GM18526 (cell line): ENCODE results near the gene ANXA11.
A peak's percentile ranks its signal among the peaks of the same experiment; 100 is the strongest.

ENCODE experiments used
- POLR2A ChIP-seq: IDR thresholded peaks from 3 replicates; pipeline ENCODE4 v1.6.1; 2011; ENCODE audit not compliant: insufficient read length; ENCODE audit errors: extremely low read depth

Gene ANXA11

DNA sequence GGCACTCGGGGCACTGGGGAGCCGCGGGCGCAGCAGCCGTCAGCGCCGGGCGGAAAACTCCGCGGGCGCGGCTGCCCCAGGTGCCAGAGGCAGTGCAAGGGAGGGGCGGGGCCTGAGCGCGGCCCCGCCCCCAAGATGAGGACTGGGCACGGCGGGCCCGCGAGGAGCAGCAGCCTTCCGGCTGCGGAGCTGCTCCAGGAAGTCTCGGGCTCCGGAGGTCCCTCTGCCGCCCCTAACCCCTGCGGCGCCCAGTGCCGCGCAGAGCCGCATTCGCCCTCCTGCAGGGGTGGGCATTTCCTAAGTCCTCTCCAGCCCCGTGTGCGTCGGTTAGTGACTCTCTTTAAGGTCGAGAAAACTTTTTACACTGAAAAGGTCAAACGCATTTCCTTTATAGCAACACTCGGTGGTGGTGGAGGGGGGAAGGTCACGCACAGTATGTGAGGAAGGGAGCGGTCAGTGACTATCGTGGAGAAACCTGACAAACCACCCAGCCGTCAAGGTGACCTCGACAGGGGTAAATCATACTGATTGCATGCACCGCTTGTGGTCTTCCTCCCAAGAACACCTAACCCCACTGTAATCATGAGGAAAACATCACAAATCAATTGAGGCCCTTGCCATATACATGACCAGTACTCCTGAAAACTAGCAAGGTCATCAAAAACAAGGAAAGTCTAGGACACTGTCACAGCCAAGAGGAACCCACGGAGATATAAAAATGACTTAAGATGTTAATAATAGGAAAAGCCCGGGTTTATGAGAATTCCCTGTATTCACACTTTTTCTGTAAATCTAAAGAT is at the start of gene ANXA11:
Gene ANXA11, minus strand, starts transcription at position 61 of the 800 bp plus-strand sequence. CDS start 32,676 bp downstream, outside the sequence.
- peak; percentile 94 for TF ChIP-seq POLR2A

DNA sequence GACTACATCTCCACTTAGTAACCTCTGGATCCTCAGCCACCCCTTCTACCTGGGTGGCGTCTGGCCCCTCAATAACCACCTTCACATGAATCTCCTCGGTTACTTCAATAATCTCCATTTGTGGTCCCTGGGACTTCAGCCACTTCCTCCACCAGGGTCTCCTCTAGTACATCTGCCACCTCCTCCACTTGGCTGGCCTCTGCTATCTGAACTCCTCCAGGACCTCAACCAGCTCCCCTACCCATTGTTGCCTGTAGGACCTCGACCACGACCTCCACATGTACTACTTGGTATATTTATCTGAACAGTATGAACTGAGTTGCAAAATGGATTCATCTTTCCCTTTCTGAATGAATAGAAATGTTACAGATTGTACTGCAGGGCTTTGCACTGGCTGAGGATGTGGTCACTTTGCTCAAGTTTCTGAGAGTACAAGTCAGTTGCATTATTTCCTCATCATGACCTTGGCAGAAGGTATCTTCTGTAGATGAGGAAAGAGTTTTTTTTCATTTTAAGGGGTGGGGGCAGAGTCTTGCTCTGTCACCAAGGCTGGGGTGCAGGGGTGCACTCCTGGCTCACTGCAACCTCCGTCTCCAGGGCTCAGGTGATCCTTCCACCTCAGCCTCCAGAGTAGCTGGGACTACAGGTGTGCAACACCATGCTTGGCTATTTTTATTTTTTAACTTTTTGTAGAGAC is 48.1 kb upstream of the ANXA11 start:
- TF ChIP-seq POLR2A, result no peak

- no peak for TF ChIP-seq POLR2A
These were observed 47.1 kb upstream of the ANXA11 start for GRCh38 chr10:80252296-80252887.

DNA sequence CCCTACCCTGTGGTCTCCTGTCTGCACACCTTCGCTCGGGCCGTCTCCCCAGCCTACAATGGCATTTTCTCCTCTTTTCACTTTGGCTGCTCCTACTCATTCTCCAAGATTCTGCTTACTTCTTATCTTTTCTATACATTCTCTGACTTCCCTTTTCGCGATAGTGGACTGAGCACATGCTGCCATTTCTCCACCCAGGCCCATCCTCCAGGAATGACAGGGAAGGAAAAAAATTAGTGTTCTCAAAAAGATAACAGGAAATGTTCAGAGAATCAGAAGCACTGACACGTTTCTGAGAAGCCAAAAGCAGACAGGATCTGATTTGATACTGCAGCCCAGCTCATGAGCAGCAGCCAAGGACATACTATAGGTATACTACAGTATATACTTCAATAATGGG is 6.4 kb upstream of the ANXA11 start:
- no peak for TF ChIP-seq POLR2A

GRCh38 chr10:80210259-80210658 is 4.9 kb upstream of the ANXA11 start:
- no peak for TF ChIP-seq POLR2A

GRCh38 chr10:80207768-80208370 is 2.5 kb upstream of the ANXA11 start:
- TF ChIP-seq POLR2A, result no peak

GRCh38 chr10:80206277-80206655 is 929 bp upstream of the ANXA11 start:
- no peak for TF ChIP-seq POLR2A

DNA sequence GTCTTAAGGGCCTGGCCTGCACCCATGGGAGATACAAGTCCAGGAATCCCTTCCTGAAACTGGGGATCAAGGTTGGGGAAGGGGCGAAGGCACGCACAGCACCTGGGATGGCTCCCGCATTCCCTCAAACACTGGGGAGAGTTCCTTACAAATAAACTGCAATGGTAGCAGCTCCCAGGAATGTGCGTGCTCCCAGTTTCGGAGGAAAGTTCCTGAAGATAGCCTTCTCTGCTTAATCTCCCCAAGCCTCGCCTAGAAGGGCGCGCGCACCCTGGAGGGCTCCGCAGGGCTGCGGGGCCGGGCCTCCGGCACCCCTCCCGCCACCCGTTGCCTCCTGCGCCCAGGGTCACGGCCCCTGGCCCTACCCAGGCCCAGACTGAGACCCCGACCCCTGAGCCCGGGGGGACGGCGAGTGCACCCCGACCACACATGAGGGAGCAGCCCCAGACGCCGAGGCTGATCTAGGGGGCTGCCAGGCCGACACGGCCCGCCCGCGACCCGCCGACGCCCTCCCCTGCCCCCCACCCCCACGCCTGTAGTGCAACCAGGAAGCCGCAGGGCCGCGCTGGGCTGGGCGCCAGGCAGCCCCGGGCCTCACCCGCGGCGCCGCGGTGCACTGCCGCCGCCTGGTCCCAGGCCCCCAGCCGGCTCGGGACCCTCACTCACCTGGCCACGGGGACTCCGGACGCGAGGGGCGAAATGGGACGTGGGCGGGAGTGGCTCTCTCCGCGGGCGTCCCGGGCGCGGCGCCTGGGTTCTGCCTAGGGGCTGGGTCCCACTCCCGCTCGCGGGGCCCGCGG is 460 bp downstream of the ANXA11 start:
- TF ChIP-seq POLR2A, result no peak

- TF ChIP-seq POLR2A, result no peak
These were observed 1.3 kb downstream of the ANXA11 start for GRCh38 chr10:80203835-80204676.

DNA sequence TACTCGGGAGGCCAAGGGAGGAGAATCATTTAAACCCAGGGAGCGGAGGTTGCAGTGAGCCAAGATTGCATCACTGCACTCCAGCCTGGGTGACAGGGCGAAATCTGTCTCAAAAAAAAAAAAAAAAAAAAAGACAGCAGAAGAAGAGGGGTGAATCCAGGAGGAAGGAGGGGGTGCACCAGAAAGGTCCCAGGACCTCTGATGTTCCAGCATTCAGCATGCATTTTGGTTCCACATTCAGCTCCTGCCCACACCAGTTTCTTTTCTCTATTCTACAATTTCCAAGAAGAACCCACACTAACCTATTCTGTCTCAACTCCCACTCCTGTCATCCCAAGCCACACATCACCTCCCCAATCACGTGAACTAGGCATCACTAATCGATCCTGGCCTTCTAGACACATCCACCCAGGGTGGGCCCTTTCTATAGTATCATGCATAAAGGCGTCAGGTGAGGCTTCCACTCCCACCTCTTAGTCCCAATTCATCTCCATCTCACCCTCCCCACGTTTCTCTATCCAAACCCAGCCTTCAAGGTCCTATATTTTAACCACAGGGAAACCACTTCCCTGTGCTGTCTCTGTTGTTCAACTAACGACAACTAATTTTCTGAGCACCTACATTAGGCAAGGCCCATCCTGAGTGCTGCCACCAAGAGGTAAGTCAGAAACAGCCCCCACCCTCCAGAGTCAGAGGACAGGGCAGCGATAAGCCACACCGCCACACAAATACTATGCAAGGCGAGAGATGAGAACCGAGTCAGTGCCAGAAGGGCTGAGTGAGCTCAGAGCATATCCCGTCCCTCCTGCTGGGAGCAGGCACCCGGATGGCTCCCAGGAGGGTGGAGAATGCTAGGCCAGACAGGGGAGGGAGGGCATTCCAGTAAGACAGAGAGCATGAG is 2.2 kb downstream of the ANXA11 start:
- peak; percentile 40 for TF ChIP-seq POLR2A

DNA sequence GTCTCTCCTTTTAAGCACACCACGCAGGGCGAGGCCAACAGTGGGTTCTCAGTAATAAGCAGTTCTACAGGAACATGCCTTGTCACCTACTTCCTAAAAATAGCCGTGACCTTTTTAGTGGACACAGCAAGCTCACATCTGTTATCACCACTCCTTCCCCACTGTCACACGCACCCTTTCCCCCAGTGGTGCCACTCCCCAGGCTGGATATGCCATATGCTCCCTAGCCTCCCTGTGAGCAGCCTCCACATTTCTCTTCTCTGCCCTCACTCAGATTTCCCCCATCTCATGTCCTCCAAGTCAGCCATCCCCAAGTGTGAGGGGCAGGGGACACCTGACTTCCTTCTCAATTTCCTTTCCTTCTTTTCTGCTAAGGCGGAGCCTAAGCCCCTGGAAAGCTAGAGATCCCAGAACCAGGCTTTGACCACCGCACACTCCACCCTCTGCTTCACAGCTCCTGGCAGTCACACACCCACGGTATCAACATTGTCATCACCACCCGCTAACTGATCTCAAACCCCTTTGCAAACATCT is 3.7 kb downstream of the ANXA11 start:
- no peak for TF ChIP-seq POLR2A

- no peak for TF ChIP-seq POLR2A
These were observed 4.7 kb downstream of the ANXA11 start for GRCh38 chr10:80200687-80201086.

DNA sequence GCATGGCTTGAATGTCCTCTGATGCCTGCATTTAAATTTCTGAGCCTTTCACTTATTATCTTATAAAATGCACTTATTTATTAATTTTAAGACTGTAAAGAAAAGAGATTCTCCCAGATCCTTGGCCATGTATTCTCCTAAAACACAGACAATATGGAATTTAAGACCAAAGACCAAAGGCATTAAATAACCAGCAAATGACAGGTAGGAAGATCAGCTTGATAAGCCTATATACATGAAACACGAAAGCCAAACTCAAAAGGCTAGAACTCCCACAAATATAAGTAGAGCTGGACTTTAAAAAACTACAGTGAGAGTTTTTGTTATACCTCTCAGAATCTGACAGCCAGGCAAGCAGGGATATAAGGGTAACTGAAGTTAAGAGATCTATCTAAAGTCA is 5.1 kb downstream of the ANXA11 start:
- no peak for TF ChIP-seq POLR2A
